ELR (cell line): ENCODE results near the gene MRAP.

Source experiments
- DNase-seq: peaks from one replicate; pipeline ENCODE4 v3.0.0-alpha.2; 2015; ENCODE audit warnings: low read depth

The MRAP gene

GRCh38 chr21:32322676-32323075 is 24.0 kb downstream of the MRAP start:
- no peak for DNase-seq

GRCh38 chr21:32325706-32326105 is 27.1 kb downstream of the MRAP start:
- DNase-seq, result no peak

GRCh38 chr21:32328595-32328994 is 29.9 kb downstream of the MRAP start:
- no peak for DNase-seq

GRCh38 chr21:32329331-32329730 is 30.7 kb downstream of the MRAP start:
- peak; percentile 8 for DNase-seq

GRCh38 chr21:32329776-32330175 is 31.1 kb downstream of the MRAP start:
- DNase-seq, result peak; percentile 67

- no peak for DNase-seq
Measured at GRCh38 chr21:32330784-32331311, 32.2 kb downstream of the MRAP start.

- no peak for DNase-seq
Measured at GRCh38 chr21:32331444-32332305, 33.0 kb downstream of the MRAP start.

GRCh38 chr21:32332463-32332951 is 33.9 kb downstream of the MRAP start:
- no peak for DNase-seq

- DNase-seq, result no peak
Measured at GRCh38 chr21:32333953-32334673, 35.5 kb downstream of the MRAP start.

GRCh38 chr21:32334980-32335531 is 36.4 kb downstream of the MRAP start:
- no peak for DNase-seq

GRCh38 chr21:32335601-32336575 is 37.2 kb downstream of the MRAP start:
- DNase-seq, result no peak

GRCh38 chr21:32336711-32337110 is 38.1 kb downstream of the MRAP start:
- DNase-seq, result peak; percentile 38

GRCh38 chr21:32337206-32337605 is 38.6 kb downstream of the MRAP start:
- DNase-seq, result no peak

- DNase-seq, result no peak
Measured at GRCh38 chr21:32338209-32338921, 39.7 kb downstream of the MRAP start.

GRCh38 chr21:32340863-32341848 is 42.5 kb downstream of the MRAP start:
- DNase-seq, result no peak

GRCh38 chr21:32346951-32347350 is 48.3 kb downstream of the MRAP start:
- no peak for DNase-seq

GRCh38 chr21:32347351-32347750 is 48.7 kb downstream of the MRAP start:
- DNase-seq, result no peak

GRCh38 chr21:32347977-32348376 is 49.3 kb downstream of the MRAP start:
- DNase-seq, result no peak

GRCh38 chr21:32348604-32349332 is 50.1 kb downstream of the MRAP start:
- no peak for DNase-seq
